Mononuclear cell (primary cell): ENCODE measurements around the gene WDR59. TPM values are rescaled to one million over a fixed set of nuclear protein-coding genes. Genes with fewer than 3 reads are reported as not detected.
"Not testable (repeated sequence)": the region's sequence is repeated elsewhere in the genome, so short reads cannot be mapped to it uniquely, and the experiment has no call there.

Experiments
- H3K27me3 ChIP-seq: 2 replicates; pipeline ENCODE4 v1.6.0; 2011; ENCODE audit warnings: low read length, control low read depth; ENCODE audit not compliant: insufficient read depth
- H3K4me1 ChIP-seq: 2 replicates; pipeline ENCODE4 v1.5.1; 2011; ENCODE audit warnings: mild to moderate bottlenecking, low read length, control low read depth; ENCODE audit not compliant: insufficient read depth
- H3K4me3 ChIP-seq: 2 replicates; pipeline ENCODE4 v1.5.1; 2011; ENCODE audit warnings: mild to moderate bottlenecking, low read length, moderate library complexity
- H3K9me3 ChIP-seq: 2 replicates; pipeline ENCODE4 v1.5.1; 2011; ENCODE audit warnings: low read depth, mild to moderate bottlenecking, control low read depth, low read length
- total RNA-seq: library from RNA; depleted of rRNA; stranded (reverse); fragments of >200 nt; gene quantifications from one replicate; pipeline ENCODE4 v1.2.3, GENCODE V29; 2012

The WDR59 gene
- total RNA-seq, 1 donor: 16.7 TPM

GRCh38 chr16:74999609-75000480 is 14.9 kb upstream of the WDR59 start:
- Histone ChIP-seq H3K9me3 (no peaks in the 10 kb centered on the region), H3K4me3 (peak overlapping the region; percentile 46), H3K27me3 (peaks cover 10% of the 10 kb centered on the region), H3K4me1 (peaks cover 41% of the 10 kb centered on the region)

- Histone ChIP-seq H3K4me3 (peak overlapping the region; percentile 46), H3K9me3 (no peaks in the 10 kb centered on the region), H3K4me1 (peaks cover 41% of the 10 kb centered on the region), H3K27me3 (peaks cover 10% of the 10 kb centered on the region)
Measured at GRCh38 chr16:74999219-74999608, 14.3 kb upstream of the WDR59 start.

- H3K9me3 ChIP-seq: no peaks in the 10 kb centered on the region
- H3K4me1 ChIP-seq: peaks cover 41% of the 10 kb centered on the region
- H3K27me3 ChIP-seq: peaks cover 10% of the 10 kb centered on the region
- peak within 1 kb of the TSS; percentile 46 for H3K4me3 ChIP-seq
Measured at GRCh38 chr16:74998481-74999218, 13.7 kb upstream of the WDR59 start, which contains the start of gene ZNRF1. Gene ZNRF1, plus strand, starts transcription at chr16:74999024. Its CDS starts 648 bp downstream, at chr16:74999672.

DNA sequence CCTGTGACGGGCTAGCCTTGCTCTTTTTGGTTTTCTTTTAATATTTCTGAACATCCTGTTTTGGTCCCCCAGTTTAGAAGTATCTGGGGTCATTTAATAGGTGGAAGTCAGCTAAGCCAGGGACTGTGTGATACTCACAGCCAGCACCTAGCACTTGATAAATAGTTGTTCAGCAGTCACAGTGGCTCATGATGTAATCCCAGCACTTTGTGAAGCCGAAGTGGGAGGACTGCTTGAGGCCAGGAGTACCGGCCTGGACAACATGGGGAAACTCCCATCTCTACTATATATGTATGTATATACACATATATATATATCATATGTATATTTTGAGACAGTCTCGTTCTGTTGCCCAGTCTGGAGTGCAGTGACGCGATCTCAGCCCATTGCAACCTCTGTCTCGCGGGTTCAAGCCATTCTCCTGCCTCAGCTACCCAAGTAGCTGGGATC is 12.1 kb upstream of the WDR59 start:
- Histone ChIP-seq H3K4me3 (no peak overlapping the region), H3K27me3 (peaks cover 10% of the 10 kb centered on the region), H3K9me3 (no peaks in the 10 kb centered on the region), H3K4me1 (peaks cover 31% of the 10 kb centered on the region)

DNA sequence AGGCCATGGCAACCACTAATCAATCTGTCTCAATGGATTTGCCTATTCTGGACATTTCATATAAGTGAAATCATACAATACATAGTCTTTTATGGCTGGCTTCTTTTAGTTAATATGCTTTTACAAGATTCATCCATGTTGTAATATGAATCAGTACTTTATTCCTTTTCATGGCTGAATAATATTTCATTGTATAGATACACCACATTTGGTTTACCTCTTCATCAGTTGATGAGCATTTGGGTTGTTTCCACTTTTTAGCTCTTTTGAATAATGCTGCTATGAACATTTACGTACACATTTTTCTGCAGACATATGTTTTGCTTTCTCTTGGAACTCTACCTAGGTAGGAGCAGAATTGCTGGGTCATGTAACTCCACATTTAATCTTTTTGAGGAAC is 11.1 kb upstream of the WDR59 start:
- H3K4me1 ChIP-seq: peaks cover 23% of the 10 kb centered on the region
- peaks cover 10% of the 10 kb centered on the region for H3K27me3 ChIP-seq
- no peaks in the 10 kb centered on the region for H3K9me3 ChIP-seq
- H3K4me3 ChIP-seq: no peak overlapping the region

GRCh38 chr16:74991593-74992403 is 6.9 kb upstream of the WDR59 start:
- H3K4me3 ChIP-seq: no peak overlapping the region
- H3K27me3 ChIP-seq: no peaks in the 10 kb centered on the region
- H3K9me3 ChIP-seq: no peaks in the 10 kb centered on the region
- H3K4me1 ChIP-seq: no peaks in the 10 kb centered on the region

DNA sequence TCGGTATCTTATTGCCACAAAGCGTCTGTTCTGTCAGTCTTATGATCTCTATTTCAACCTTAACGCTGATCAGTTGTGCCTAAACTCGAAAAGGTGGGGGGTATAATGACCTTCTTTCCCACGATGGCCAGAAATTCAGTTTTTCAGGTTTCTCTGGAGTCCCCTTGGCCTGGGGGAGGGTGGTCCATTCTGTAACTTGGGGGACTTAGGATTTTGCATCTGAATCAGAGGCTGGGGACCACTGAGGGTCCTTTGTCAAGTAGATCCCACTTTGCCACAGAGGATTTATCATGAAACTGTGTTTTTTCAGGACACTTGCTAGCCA is 6.3 kb upstream of the WDR59 start:
- Histone ChIP-seq H3K9me3 (no peaks in the 10 kb centered on the region), H3K27me3 (no peaks in the 10 kb centered on the region), H3K4me1 (no peaks in the 10 kb centered on the region), H3K4me3 (no peak overlapping the region)

- Histone ChIP-seq H3K27me3 (no peaks in the 10 kb centered on the region), H3K4me3 (no peak overlapping the region), H3K4me1 (no peaks in the 10 kb centered on the region), H3K9me3 (no peaks in the 10 kb centered on the region)
Measured at GRCh38 chr16:74990832-74991231, 5.9 kb upstream of the WDR59 start.

- H3K4me1 ChIP-seq, H3K27me3 ChIP-seq, H3K9me3 ChIP-seq, H3K4me3 ChIP-seq: not testable (repeated sequence)
Measured at GRCh38 chr16:74989864-74990263, 4.9 kb upstream of the WDR59 start.

DNA sequence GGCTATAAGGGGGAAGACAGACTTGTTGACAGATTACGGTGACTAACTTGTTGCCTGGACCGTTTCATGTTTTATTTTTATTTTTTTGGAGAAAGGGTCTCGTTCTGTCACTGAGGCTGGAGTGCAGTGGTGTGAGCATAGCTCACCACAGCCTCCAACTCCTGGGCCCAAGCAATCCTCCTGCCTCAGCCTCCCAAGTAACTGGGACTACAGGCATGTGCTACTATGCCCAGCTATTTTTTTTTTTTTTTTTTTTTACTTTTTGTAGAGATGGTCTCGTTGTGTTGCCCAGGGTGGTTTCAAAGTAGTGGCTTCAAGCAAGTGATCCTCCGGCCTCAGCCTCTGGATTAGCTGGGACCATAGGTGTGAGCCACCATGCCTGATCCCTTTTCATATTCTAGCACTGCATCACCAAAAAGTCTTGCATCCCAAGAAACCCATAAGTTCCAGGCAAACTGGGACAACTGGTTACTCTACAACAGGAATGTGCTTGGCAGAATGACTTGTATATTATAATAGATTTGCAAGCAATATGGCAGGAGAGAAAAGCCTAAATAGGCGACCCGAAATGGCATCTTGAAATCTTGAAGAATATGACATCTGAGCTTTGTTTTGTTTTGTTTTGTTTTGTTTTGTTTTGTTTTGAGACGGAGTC is 2.2 kb upstream of the WDR59 start:
- Histone ChIP-seq H3K4me3 (no peak overlapping the region), H3K4me1 (peaks cover 22% of the 10 kb centered on the region), H3K9me3 (no peaks in the 10 kb centered on the region), H3K27me3 (no peaks in the 10 kb centered on the region)

DNA sequence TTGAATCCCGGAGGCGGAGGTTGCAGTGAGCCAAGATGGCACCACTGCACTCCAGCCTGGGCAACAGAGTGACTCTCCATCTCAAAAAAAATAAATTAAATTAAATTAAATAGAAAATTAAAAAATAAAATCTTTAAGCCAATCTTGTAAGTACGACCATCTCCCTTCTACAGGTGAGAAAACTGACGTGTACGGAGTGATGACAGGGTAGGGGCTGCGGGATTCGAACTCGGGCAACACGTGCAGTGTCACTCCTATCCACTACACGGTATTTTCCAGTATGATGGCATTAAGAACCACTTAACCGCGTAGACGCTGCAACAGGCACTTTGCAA is 762 bp downstream of the WDR59 start:
- H3K4me3 ChIP-seq: peak overlapping the region; percentile 94
- no peaks in the 10 kb centered on the region for H3K27me3 ChIP-seq
- peaks cover 22% of the 10 kb centered on the region for H3K4me1 ChIP-seq
- no peaks in the 10 kb centered on the region for H3K9me3 ChIP-seq

DNA sequence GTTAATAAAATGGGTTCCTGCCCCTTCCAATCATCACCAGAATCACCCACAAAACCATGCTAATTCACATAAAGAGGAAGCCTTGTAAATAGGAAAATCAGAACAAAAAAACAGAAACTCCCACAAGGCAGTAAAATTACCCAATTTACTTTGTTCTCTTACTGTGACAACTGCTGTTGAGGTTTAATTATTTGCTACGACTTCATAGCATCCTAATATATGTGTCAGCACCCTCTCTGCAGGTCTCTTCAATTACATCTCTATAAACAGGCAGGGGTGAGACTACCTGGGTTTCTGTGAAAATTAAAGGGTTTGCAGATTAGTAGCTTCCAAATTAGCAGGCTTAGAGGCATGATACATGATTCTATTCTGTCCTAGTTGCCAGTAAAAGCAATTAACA is 2.7 kb downstream of the WDR59 start:
- Histone ChIP-seq H3K4me1 (peaks cover 22% of the 10 kb centered on the region), H3K4me3 (no peak overlapping the region), H3K9me3 (no peaks in the 10 kb centered on the region), H3K27me3 (no peaks in the 10 kb centered on the region)

GRCh38 chr16:74975591-74975990 is 9.3 kb downstream of the WDR59 start:
- no peak overlapping the region for H3K4me3 ChIP-seq
- H3K9me3 ChIP-seq: no peaks in the 10 kb centered on the region
- no peaks in the 10 kb centered on the region for H3K4me1 ChIP-seq
- no peaks in the 10 kb centered on the region for H3K27me3 ChIP-seq

DNA sequence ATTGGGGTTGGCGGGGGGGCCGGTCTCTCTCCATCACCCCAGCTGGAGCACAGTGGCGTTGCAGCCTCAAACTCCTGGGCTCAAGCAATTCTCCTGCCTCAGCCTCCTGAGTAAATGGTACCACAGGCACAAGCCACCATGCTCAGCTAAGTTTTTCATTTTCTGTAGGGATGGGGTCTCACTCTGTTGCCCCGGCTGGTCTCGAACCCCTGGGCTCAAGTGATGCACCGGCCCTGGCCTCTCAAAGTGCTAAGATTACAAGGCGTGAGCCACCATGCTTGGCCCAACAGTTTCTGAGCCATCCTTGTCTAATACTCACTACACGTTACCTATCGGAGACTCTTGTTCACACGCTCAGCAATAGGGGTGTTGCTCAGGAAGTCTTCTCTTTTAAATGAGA is 11.6 kb downstream of the WDR59 start:
- Histone ChIP-seq H3K4me1 (no peaks in the 10 kb centered on the region), H3K27me3 (no peaks in the 10 kb centered on the region), H3K4me3 (no peak overlapping the region), H3K9me3 (no peaks in the 10 kb centered on the region)

DNA sequence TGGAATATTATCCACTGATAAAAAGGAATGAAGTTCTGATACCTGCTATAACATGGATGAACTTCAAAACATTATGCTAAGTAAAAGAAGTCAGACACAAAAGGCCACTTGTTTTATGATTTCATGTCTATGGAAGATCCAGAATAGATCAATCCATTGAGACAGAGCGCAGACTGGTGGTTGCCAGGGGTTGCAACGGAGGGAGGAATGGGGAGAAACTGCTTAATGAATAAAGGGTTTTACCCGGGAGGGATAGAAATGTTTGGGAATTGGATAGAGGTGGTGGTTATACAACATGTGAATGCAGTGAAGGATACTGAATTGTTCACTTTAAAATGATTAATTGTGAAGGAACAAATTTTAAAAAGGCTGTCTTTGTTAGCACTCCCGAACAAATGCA is 30.2 kb downstream of the WDR59 start:
- H3K4me3 ChIP-seq: no peak overlapping the region
- no peaks in the 10 kb centered on the region for H3K4me1 ChIP-seq
- no peaks in the 10 kb centered on the region for H3K27me3 ChIP-seq
- no peaks in the 10 kb centered on the region for H3K9me3 ChIP-seq
